ENCODE data around the gene PLIN5. TPM values are rescaled to one million over a fixed set of nuclear protein-coding genes. Genes with fewer than 3 reads are reported as not detected.

Gene PLIN5
- total and polyA plus RNA-seq, 10 of the 15 experiments (the other 5 are each of a cell fraction or from before 2014, with no cell fraction given), result 0.15 to 0.33 TPM; not detected in 8

DNA sequence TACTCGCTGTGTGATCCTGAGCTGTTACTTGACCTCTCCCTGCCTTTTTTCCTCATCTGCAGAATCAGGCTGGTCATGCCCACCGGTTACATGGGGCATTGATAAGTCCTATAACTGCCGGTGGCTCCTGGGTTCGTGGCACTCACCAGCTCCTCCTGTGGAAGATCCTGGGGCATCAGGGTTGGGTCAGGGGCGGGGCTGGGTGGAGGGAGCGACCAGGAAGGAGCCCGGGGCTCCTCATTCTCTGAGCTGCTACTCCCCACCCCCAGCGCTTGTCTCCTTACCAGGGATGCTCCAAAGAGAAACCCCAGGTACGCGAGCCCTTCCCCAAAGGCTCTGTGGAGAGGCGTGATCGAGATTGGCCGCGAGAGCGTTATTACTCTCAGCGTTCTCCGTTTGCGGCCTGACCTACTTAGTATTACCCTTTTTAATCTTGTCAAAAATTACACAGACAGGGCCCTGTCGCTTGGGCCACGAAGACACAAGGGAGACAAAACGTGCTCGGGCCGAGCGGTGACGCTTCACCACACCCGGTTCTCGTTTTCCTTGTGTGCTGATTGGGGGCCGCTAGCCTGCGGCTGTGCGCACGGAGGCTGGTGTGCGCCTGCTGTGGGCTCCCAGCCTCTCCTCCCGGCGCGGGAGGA lies 52.2 kb downstream of the PLIN5 start:
- ChIA-PET POLR2A (no interaction called here), RAD21 (ENCODE audit: unreplicated experiment) (no interaction called here), SMC1A (ENCODE audit: uncharacterized antibody, unreplicated experiment) (no interaction called here), CTCF (no interaction called here)
- WGBS (ENCODE audit: insufficient coverage, insufficient replicate concordance, low lambda C conversion rate, missing lambda C conversion rate), result 99% methylated on average over 35 of the region's 35 CpGs
- Histone ChIP-seq H3K79me2 (ENCODE audit: control insufficient read depth, insufficient read depth, low read length) (no peaks in the 10 kb centered on the region), H3K27ac (ENCODE audit: control insufficient read depth, insufficient read depth) (no peak overlapping the region), H3K9me3 (replicated peaks; ENCODE audit: control insufficient read depth, insufficient read depth, low read length) (no peaks in the 10 kb centered on the region), H4K20me1 (ENCODE audit: control insufficient read depth, insufficient read depth) (no peaks in the 10 kb centered on the region), H3K4me3 (no peak overlapping the region), H3K36me3 (ENCODE audit: control insufficient read depth in 2 of 2, insufficient read depth in 2 of 2, low read length in 1 of 2) (peaks cover 0 to 2% of the 10 kb centered on the region in 2 experiments; a peak in 2 of 4 replicates), H3K9ac (ENCODE audit: control insufficient read depth, insufficient read depth, low read length) (no peak overlapping the region), H2AFZ (ENCODE audit: control insufficient read depth, low read depth, low read length) (no peak overlapping the region), H3K27me3 (replicated peaks in 1 of 2; ENCODE audit: control insufficient read depth in 2 of 2, insufficient read depth in 2 of 2, low read length in 1 of 2) (no peaks in the 10 kb centered on the region), H3K4me2 (ENCODE audit: control insufficient read depth, insufficient read depth) (no peak overlapping the region), H3K4me1 (ENCODE audit: control insufficient read depth, insufficient read depth, low read length) (no peaks in the 10 kb centered on the region)
- TF ChIP-seq, protein P1, sequence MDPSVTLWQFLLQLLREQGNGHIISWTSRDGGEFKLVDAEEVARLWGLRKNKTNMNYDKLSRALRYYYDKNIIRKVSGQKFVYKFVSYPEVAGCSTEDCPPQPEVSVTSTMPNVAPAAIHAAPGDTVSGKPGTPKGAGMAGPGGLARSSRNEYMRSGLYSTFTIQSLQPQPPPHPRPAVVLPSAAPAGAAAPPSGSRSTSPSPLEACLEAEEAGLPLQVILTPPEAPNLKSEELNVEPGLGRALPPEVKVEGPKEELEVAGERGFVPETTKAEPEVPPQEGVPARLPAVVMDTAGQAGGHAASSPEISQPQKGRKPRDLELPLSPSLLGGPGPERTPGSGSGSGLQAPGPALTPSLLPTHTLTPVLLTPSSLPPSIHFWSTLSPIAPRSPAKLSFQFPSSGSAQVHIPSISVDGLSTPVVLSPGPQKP (IDR thresholded peaks at IDR 0.05; ENCODE audit: low read depth, low read length), result no peak
- no peak for TF ChIP-seq PAX8 (IDR thresholded peaks at IDR 0.05)
- TF ChIP-seq CHD1 (IDR thresholded peaks at IDR 0.05; ENCODE audit: low read depth, low read length), result no peak
- TF ChIP-seq ZZZ3 (IDR thresholded peaks at IDR 0.05; ENCODE audit: control insufficient read depth, insufficient read length, low read depth), result no peak
- no peak for TF ChIP-seq NFXL1 (IDR thresholded peaks at IDR 0.05; ENCODE audit: borderline replicate concordance)
- TF ChIP-seq SIX5 (IDR thresholded peaks at IDR 0.05; ENCODE audit: low read depth, low read length, severe bottlenecking), result no peak
- TF ChIP-seq, protein P2, sequence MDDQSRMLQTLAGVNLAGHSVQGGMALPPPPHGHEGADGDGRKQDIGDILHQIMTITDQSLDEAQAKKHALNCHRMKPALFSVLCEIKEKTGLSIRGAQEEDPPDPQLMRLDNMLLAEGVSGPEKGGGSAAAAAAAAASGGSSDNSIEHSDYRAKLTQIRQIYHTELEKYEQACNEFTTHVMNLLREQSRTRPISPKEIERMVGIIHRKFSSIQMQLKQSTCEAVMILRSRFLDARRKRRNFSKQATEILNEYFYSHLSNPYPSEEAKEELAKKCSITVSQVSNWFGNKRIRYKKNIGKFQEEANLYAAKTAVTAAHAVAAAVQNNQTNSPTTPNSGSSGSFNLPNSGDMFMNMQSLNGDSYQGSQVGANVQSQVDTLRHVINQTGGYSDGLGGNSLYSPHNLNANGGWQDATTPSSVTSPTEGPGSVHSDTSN (IDR thresholded peaks at IDR 0.05; ENCODE audit: insufficient replicate concordance, low read depth, low read length), result no peak
- no peak for TF ChIP-seq SMAD1 (IDR thresholded peaks at IDR 0.05; ENCODE audit: low read depth, partially characterized antibody)
- no TSS peak for BruUV-seq (replicated peaks)
- no peak for FAIRE-seq
- DNase-seq (ENCODE audit: low read depth, low spot score), result no peak
- intact Hi-C loops (cut with micrococcal nuclease; ENCODE audit: unreplicated experiment), result no loop called here
- in situ Hi-C loops (cut with MboI), result no loop called here
- ATAC-seq, result no peak
